GM13976 (cell line): ENCODE measurements around the gene CYSTM1.
A peak's percentile ranks its signal among the peaks of the same experiment; 100 is the strongest.

ENCODE experiments used
- DNase-seq: peaks from one replicate; pipeline ENCODE4 v3.0.0; 2012; ENCODE audit warnings: low spot score
- CTCF ChIP-seq: IDR thresholded peaks from 2 replicates; pipeline ENCODE4 v1.5.1; 2012; ENCODE audit warnings: borderline replicate concordance, mild to moderate bottlenecking; ENCODE audit not compliant: insufficient read depth; ENCODE audit errors: extremely low read depth, missing control alignments, control extremely low read depth
- in situ Hi-C: fragments of 300-500 bp; cut with MboI; formaldehyde crosslinking; loops from one replicate; pipeline ENCODE4 v1.12.0; 2022; ENCODE audit warnings: low sequenced_read_pairs, mixed read lengths, inconsistent platforms; ENCODE audit not compliant: unreplicated experiment

CYSTM1 gene

GRCh38 chr5:140142856-140143255 lies 32.1 kb upstream of the CYSTM1 start:
- TF ChIP-seq CTCF, result no peak
- in situ Hi-C loops, result no loop called here

GRCh38 chr5:140143521-140144258 lies 31.3 kb upstream of the CYSTM1 start:
- in situ Hi-C loops, result no loop called here

More at GRCh38 chr5:140142856-140143255, 32.1 kb upstream of the CYSTM1 start:
- DNase-seq, result no peak

GRCh38 chr5:140145256-140145655 lies 29.7 kb upstream of the CYSTM1 start:
- no peak for DNase-seq
- in situ Hi-C loops, result no loop called here
- TF ChIP-seq CTCF, result no peak

More at GRCh38 chr5:140143521-140144258, 31.3 kb upstream of the CYSTM1 start:
- TF ChIP-seq CTCF, result no peak
- DNase-seq, result no peak

- peak; percentile 83 for DNase-seq
- TF ChIP-seq CTCF, result peak; percentile 73
- in situ Hi-C loops, result no loop called here
Measured at GRCh38 chr5:140145818-140146522, 29.0 kb upstream of the CYSTM1 start.

GRCh38 chr5:140146523-140146842 lies 28.5 kb upstream of the CYSTM1 start:
- no peak for TF ChIP-seq CTCF
- no peak for DNase-seq
- in situ Hi-C loops, result no loop called here

- DNase-seq, result no peak
- in situ Hi-C loops, result no loop called here
Measured at GRCh38 chr5:140147460-140147859, 27.5 kb upstream of the CYSTM1 start.

More at GRCh38 chr5:140147460-140147859, 27.5 kb upstream of the CYSTM1 start:
- TF ChIP-seq CTCF, result no peak
